ENCODE data around the gene TMEM151A. TPM values are rescaled to one million over a fixed set of nuclear protein-coding genes. Genes with fewer than 3 reads are reported as not detected.

TMEM151A gene
- total RNA-seq, 2 donors from 2014 or later: 0.27 TPM; not detected in 1

DNA sequence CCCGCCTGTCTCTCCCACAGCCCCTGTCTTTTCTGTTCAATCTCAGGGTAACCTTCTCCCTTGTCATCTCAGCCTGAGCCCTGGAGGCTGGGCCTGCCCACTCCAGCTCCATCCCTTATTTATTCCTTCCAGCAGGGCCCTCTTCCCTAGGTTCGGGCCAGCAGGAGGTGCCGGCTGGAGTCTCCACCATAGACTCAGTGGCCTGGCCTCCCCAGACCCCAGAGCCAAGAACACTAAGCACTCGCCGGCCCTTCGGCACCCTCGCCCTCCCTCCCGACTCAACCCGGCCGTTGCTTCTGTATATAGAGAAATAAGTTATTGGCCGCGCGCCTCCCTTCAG lies 24.7 kb upstream of the TMEM151A start:
- Histone ChIP-seq H3K27me3 (replicated peaks; ENCODE audit: insufficient read depth) (no peaks in the 10 kb centered on the region), H3K4me1 (ENCODE audit: control insufficient read depth in 1 of 2, low read depth in 2 of 2) (peaks cover 15 to 29% of the 10 kb centered on the region in 2 donors), H3K9me3 (no peaks in the 10 kb centered on the region), H3K4me3 (peak overlapping the region; percentile 94), H3K27ac (peak overlapping the region; percentile 95 to 97), H3K36me3 (peaks cover 26% of the 10 kb centered on the region)
- TF ChIP-seq, protein P1, sequence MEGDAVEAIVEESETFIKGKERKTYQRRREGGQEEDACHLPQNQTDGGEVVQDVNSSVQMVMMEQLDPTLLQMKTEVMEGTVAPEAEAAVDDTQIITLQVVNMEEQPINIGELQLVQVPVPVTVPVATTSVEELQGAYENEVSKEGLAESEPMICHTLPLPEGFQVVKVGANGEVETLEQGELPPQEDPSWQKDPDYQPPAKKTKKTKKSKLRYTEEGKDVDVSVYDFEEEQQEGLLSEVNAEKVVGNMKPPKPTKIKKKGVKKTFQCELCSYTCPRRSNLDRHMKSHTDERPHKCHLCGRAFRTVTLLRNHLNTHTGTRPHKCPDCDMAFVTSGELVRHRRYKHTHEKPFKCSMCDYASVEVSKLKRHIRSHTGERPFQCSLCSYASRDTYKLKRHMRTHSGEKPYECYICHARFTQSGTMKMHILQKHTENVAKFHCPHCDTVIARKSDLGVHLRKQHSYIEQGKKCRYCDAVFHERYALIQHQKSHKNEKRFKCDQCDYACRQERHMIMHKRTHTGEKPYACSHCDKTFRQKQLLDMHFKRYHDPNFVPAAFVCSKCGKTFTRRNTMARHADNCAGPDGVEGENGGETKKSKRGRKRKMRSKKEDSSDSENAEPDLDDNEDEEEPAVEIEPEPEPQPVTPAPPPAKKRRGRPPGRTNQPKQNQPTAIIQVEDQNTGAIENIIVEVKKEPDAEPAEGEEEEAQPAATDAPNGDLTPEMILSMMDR (IDR thresholded peaks at IDR 0.05): no peak
- ATAC-seq (ENCODE audit: insufficient number of reproducible peaks, low FRiP score, low read depth) (no peak), DNase-seq (ENCODE audit: low spot score) (no peak)

DNA sequence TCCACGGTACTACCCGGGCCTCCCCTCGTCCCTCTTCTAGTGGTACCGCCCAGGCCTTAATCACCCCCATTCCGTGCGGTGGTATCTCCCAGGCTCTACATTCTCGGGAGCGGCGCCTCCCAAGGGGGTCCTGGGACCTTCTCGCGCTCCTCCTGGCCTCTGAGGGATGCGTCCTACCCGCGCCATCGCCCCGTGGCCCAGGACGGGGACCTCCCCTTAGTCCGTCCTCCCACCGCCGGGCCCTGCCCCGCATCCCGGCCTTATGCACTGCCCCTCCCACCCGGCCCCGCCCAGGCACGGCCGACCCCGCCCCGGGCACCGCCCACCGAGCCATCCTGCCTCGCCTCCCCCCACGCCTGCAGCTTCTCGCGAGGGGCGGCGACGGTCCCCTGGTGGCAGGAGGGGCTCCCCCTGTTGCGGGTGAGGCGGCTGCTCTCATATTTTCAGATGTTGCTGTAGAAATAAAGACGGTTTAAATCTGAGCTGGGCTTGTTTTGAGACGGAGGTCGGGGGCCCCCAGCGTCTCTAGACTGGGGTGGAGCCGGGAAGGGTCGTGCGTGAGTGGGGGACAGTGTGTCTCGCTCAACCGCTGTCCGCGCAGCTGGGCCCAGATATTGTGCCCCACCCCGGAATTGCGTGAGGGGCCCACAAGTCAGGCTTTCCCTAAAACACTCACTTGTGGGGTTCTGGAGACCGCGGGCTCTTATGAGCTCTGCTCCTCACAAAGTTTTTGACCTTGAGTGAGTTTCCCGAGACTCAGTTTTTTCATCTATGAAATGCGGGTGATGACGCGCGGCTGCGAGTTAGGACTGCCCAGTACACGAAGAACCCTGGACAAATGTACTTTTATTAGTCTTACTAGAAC lies 24.1 kb upstream of the TMEM151A start:
- DNase-seq (ENCODE audit: low spot score) (peak; percentile 75), ATAC-seq (ENCODE audit: insufficient number of reproducible peaks, low FRiP score, low read depth) (peak; percentile 79)
- no peaks in the 10 kb centered on the region for H3K27me3 ChIP-seq (replicated peaks; ENCODE audit: insufficient read depth)
- no peaks in the 10 kb centered on the region for H3K9me3 ChIP-seq
- peak overlapping the region; percentile 94 for H3K4me3 ChIP-seq
- TF ChIP-seq, protein P1 (IDR thresholded peaks at IDR 0.05): peak; percentile 47
- peaks cover 27% of the 10 kb centered on the region for H3K36me3 ChIP-seq
- peaks cover 15 to 29% of the 10 kb centered on the region in 2 donors for H3K4me1 ChIP-seq (ENCODE audit: control insufficient read depth in 1 of 2, low read depth in 2 of 2)
- peak overlapping the region; percentile 95 to 97 for H3K27ac ChIP-seq

DNA sequence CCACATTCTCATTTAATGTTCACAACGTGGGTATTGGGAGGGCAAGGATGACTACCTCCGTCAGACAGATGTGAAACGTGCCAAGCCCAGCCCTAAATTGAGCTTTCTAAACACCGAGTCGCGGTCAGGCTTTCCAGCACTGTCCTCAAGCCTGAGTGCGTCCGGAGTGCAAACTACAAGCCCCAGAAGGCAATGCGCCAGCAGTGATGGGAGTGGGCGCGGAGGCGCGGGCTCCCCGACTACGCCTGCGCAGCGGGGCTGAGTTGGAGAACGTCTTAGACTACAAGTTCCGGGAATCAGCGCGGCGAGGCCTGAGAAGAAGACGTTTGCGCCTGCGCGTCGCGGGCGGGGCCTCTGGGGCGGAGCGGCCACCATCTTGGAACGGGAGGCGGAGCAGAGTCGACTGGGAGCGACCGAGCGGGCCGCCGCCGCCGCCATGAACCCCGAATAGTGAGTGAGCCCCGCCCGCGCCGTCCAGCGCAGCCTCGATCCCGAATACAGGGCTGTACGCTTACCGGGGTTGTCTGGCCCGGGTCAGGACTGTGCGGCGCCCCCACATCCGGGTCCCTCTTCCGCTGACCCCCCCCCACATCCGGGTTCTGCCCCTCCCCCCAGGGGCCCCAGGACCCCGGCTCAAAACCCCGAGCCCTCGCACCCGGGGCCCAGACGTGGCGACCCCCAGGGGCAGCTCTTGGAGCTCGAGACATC lies 23.3 kb upstream of the TMEM151A start, which contains the start of gene RAB1B:
RAB1B (plus strand) TSS at position 396 of the 708 bp plus-strand sequence; CDS start at position 437, 41 bp downstream.
- peak within 1 kb of the TSS; percentile 94 for H3K4me3 ChIP-seq
- TF ChIP-seq, protein P1 (IDR thresholded peaks at IDR 0.05): no peak
- peaks cover 15 to 29% of the 10 kb centered on the region in 2 donors for H3K4me1 ChIP-seq (ENCODE audit: control insufficient read depth in 1 of 2, low read depth in 2 of 2)
- H3K36me3 ChIP-seq: peaks cover 28% of the 10 kb centered on the region
- peak; percentile 89 for ATAC-seq (ENCODE audit: insufficient number of reproducible peaks, low FRiP score, low read depth)
- DNase-seq (ENCODE audit: low spot score): peak; percentile 99
- H3K27me3 ChIP-seq (replicated peaks; ENCODE audit: insufficient read depth): no peaks in the 10 kb centered on the region
- peak within 1 kb of the TSS; percentile 95 to 97 for H3K27ac ChIP-seq
- no peaks in the 10 kb centered on the region for H3K9me3 ChIP-seq

DNA sequence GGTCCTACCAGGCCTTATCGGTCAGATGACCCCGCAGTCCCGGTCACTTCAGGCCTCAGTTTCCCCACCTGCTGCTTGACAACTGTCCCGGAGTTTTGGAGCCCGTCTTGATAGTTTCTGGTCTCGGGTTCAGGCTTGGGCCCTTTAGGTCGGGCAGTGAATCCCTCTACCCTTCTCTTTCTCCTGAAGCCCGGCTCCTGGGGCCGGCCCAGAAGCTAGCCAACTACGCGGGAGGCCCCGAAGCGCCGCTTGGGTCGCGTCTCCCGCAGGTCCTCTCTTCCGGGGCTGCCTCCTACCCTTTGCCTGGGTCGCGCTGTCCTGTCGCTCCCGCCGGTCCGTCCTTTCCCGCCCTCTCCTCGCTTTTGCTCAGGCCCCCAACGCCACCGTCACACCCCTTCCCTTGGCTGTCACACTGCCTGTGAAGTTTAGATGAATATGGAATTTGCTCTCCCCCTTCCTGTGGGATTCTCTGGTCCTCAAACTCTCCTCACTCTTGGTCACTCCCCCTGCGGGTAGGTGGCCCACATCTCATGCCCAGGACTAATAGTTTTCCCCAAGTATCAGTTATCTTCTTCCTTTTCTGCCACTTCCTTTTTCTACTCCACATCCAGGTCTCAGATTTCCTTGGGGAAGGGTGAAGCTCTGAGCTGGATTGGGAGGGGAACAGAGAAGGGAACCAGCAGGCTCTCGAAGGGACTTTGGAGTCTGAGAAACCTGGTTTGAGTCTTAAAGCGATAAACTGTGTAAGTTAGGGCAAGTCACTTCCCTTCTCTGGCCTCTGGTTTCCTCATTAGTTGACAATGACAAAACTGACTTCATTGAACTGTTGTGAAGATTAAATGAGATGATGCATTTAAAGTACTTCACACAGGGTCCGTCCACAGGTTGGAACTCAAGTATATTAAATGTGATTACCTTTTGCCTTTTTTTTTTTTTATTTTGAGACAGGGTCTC lies 22.5 kb upstream of the TMEM151A start:
- no peak for ATAC-seq (ENCODE audit: insufficient number of reproducible peaks, low FRiP score, low read depth)
- Histone ChIP-seq H3K27ac (peak overlapping the region; percentile 95 to 97), H3K36me3 (peaks cover 31% of the 10 kb centered on the region), H3K27me3 (replicated peaks; ENCODE audit: insufficient read depth) (no peaks in the 10 kb centered on the region), H3K4me1 (ENCODE audit: control insufficient read depth in 1 of 2, low read depth in 2 of 2) (peaks cover 15 to 29% of the 10 kb centered on the region in 2 donors), H3K4me3 (peak overlapping the region; percentile 94), H3K9me3 (no peaks in the 10 kb centered on the region)
- DNase-seq (ENCODE audit: low spot score): no peak
- TF ChIP-seq, protein P1 (IDR thresholded peaks at IDR 0.05): no peak

Measured in thoracic aorta (tissue), 2 donors.